ENCODE data around the gene PHLDA2.
A peak's percentile ranks its signal among the peaks of the same experiment; 100 is the strongest.

PHLDA2 gene

DNA sequence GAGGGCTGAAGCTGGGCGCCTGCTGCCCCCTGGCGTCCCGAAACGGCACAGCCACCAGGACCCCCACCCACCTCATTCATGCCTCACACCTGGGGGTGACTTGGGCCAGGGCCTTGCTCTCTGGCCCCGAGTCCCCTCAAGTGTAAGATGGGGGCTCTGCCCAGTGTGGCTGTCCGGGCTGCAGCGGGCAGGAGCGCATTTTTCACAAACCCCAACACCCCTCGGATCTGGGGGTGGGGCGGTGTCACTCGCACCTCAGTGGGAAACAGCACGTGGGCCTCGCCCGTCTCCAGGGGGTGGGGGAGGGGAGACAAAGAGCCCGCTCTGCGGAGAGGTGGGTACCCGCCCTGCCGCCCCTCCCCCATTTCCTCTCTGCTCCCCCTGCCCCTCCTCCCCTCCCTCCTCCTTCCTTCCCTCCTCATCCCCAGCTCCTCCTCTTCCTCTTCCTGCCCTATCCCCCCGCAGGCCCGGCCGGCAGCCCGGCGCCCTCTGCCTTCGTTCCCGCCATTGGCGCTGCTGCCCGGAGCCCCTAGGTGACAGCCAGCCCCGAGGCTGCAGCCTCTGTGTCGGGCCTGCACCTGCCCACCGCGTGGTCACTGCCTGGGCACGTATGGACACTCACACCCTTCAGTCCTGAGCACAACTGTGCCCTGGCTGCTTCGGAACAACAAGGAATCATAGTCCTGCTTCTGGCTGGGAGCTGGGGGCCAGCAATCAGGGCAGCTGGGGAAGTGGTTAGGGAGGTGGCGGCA lies 36.8 kb downstream of the PHLDA2 start:
- DNase-seq = peak; percentile 39

DNA sequence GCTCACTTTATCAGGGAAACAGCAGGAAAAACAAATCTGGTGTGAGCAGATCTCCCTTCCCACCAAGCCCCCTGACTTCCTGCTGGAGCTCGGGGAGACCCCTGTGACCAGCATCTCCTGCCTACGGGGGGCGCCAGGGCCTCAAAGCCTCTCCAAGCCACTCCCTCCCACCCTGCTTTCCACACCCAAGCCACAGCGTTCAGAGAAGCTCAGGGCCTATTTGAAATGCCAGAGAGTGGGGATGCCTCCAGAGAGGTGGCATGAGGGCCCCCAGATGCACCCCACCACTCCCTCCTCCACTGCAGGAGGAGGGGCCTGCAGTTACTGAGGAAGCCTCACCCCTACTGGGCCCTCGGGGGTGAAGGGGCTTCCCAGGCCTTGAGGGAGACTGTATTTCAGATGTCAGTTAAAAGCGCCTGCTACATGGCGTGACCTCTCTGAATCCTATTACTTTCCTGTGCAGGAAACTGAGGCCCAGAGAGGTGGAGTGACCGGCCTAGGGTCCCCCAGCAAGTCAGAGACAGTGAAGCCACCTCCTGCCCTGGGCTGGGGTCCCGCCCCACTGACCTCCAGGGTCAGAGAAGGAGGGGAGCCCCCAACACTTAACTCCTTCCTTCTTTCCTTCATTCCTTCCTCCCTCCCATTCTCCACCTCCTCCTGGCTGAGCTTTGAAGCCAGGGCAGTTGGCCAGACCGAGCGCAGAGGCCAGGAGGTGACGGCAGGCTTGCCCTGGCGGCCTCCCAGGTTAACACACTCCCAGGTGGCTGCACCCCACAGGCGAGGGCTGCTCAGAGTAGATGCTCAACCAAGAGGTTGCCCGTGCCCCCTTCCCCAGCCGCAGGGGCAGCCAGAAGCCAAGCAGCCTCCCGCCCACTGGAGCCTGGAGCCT lies 37.6 kb downstream of the PHLDA2 start:
- peak; percentile 26 for DNase-seq

DNA sequence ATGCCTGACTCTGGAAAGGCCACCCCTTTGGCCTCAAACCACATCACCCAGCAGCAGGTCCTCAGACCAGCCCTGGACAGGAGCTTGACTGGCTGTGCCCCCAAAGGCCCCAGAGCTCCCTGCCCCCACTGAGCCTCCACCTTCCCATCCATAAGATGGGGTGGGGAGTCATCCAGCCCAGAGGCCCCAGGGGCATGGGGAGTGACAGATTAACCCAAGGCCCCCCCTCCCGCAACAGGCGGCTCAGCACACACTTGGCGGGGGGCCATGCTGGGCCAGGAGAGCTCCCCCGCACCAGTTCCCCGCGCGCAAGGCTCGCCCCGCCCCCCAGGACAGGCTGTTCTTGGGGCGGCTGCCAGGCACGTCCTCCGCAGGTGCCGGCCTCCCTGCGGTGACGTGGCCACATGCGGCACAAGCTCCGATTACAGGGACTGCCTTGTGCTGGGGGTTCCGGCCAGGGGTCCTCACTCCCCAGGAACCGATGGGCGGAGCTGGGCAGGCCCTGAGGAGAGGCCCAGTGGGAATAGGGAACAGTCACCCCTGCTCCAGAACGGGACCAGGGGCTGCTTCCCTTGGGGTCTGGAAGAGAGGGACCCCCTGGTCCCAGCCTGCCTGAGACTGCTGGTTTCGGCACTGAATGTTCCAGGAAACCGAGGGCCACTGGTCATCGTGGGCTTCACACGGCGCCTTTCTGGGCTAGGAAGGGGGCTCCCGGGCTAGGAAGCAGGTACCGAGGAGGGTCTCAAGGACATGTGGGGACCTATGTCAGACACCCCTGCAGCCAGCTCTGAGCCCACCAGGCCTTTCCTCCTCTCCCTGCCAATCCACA lies 38.5 kb downstream of the PHLDA2 start:
- DNase-seq = no peak

DNA sequence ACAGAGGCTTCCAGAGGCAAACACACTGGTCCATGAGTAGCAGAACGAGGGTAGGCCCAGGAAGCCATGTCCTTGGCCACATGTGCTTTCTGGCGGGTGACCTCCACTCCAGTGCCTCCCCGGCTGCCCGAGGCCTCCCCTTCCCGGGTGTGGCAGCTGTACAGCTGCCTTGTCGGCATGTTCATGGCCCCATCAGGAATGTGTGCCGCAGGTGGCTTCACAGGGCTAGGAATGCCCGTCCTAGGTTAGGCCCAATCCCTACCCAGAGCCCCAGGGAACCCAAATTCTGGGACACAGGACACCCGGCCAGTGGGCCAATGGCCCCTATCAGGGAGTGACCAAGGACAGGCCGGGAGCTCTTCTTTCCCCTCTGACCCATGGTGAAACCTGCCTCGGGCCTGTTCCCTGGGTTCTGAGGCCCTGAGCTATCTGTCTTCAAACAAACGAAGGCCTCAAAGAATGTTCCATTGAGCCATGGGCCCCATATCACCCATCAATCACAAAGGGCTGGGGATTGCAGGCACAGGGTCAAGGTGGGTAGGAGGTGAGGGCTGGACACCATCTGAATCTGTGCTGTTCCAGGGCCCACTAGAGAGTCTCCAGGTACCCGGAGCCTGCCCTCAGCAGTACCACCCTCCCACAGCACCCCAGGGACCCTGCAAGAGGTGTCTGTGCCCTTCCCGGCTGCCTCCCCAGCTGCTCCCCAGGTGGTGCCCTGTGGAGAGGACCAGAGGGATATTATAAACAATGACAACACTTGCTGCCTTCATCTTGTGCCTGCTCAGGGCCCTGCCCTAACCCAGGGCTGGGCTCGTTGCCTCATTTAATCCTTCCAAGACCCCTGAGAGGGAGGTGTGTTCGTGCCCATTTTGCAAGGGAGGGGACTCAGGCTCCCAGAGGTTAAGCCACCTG lies 39.6 kb downstream of the PHLDA2 start:
- no peak for DNase-seq

DNA sequence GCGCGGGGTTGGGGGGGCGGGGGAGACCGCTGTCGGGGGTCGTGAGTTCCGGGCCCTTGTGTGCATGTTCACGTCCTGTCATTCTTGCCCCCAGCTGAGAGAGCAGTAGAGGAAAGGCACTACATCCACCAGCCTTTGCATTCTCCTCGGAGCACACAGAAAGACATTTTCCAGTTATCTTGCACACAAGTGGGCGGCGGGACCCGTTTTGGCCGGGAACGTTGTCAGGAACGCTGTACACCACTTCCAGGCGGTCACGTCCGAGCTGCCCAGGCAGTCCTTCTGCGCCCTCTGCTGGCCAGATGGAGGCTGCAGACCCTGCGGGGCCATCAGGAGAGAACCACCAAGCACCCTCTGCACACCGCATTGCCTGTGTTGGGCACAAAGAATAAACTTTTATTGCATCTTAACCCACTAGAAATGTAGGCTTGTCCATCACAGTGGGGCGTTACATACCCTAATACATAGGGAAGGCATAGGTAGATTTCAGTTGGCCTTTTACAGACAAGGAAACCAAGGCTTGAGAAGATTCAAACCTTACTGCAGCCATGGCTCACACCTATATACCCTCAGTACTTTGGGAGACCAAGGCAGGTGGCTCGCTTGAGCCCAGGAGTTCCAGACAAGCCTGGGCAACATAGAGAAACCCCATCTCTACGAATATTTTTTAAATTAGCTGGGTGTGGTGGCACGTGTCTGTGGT lies 40.8 kb downstream of the PHLDA2 start:
- DNase-seq = peak; percentile 30

DNA sequence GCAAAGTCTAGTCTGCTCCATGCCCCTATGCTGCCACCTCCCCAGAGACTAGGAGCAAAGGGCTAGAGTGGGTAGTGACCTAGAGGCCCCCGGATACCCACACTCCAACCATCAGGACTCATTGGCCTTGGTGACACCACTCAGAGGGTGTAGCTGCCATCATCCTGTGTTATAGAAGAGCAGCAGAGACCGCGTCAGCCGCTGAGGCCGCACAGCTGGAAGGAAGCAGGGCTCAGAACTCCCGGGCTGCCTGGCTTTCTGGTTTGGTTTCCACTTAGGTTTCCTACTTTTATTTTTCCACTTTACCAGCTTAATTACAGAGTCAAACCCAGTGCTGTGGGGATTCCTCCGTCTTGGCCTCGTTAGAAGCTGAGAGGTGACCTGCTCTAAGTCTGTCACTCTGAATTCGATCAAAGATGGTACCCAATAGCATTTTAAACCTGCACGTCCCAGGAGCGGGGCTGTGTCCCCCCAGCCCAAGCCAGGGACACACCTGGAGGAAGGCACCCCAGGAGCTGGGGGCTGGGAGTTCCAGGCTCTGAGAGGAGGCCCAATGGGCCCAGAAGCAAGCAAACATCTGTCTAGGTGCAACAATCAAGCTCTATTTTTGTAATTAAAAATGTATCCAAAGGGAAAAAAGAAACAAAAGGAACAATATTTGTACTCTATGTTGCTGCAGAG lies 41.6 kb downstream of the PHLDA2 start:
- DNase-seq = no peak

DNA sequence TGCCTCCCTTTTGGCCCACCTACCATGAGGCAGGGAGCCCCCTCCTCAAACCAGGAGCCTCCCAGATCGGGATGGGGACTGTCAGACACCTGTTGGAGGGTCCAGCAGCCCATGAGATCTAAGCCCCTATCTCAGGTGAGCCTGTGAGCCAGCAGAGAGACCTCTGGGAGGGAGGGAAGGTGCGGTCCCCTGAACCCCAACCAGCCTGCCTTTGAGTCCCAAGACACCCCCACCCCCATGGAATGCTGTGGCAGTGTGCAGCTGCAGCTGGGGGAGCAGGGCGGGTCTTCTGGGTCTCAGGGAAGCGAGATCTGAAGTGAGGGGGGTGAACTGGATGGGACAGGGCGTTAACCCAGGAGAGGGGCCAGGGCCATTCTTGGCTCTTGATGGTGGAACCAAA lies 42.3 kb downstream of the PHLDA2 start:
- no peak for DNase-seq

DNA sequence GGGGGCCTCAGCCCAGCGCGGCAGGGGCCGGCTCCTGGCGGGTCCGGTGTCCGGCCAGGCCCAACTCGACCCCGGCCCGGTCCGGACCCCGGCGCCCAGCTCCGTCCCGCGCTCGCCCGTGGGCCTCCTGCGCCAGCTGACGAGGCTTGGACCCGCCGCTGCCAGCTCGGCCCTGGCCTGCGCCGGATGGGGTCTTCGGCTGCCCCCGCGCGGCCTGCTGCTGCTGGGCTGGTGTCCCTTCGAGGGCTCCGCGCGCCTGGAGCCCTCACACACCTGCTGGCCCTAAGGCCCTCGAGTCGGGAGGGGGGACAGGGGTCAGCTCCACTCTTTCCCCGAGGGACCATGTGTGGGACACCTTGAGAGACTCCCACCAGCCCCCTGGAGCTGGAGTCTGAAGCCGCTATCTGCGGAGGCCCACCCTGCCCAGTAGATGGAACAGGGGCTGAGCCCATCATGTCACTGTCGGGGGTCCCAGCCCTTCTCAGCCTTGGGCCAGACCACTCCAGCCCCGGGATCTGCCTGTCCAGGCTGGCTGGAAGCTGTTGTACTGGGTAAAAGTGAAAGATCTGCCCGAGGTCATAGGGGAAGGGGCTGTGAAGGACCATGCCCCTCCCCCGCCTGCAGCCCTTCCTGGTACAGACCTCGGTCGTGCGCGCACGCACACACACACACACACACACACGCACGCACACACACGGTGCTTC lies 42.9 kb downstream of the PHLDA2 start:
- DNase-seq = no peak

DNA sequence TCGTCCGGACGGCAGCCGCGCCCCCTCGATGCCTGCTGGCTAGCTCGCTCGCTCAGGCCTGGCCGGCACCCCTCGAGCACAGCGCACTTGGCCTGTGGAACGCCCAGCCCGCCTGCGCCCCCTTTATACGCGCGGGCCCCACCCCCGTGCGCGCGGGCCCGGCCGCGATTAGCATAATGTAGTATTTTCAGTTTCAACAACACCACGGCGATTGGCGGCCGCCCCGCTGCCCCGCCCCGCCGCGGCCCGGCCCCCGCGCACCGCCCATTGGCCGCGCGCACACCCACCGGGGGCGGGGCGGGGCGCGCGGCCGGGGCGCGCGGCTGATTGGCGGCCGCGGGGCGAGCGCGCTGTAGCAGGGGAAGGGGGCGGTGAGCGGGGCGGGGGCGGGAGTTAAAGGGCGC lies 43.5 kb downstream of the PHLDA2 start, which contains the start of gene CDKN1C:
TSS of gene CDKN1C (minus strand) at position 98 of the 404 bp plus-strand sequence. CDS start 319 bp downstream, outside the sequence.
- DNase-seq = peak; percentile 43

DNA sequence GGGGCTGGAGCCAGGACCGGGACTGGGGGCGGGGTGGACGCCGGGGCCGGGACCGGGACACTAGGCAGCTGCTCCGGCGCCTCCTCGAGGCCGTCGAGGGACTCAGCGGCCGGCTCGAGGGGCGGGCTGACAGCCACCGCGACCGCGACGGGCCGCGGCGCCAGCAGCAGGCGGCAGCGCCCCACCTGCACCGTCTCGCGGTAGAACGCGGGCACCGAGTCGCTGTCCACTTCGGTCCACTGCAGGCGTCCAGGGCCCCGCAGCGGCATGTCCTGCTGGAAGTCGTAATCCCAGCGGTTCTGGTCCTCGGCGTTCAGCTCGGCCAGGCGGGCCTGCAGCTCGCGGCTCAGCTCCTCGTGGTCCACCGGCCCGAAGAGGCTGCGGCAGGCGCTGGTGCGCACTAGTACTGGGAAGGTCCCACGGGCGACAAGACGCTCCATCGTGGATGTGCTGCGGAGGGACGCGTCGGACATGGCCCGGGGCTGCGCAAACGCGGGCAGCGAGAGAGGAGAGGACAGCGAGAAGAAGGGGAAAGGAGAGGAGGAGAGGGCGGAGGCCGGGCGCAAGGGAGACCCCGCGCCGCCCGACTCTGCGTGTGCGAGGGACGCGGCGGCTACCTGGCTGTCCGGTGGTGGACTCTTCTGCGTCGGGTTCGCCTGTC lies 44.1 kb downstream of the PHLDA2 start:
- peak; percentile 3 for DNase-seq

DNA sequence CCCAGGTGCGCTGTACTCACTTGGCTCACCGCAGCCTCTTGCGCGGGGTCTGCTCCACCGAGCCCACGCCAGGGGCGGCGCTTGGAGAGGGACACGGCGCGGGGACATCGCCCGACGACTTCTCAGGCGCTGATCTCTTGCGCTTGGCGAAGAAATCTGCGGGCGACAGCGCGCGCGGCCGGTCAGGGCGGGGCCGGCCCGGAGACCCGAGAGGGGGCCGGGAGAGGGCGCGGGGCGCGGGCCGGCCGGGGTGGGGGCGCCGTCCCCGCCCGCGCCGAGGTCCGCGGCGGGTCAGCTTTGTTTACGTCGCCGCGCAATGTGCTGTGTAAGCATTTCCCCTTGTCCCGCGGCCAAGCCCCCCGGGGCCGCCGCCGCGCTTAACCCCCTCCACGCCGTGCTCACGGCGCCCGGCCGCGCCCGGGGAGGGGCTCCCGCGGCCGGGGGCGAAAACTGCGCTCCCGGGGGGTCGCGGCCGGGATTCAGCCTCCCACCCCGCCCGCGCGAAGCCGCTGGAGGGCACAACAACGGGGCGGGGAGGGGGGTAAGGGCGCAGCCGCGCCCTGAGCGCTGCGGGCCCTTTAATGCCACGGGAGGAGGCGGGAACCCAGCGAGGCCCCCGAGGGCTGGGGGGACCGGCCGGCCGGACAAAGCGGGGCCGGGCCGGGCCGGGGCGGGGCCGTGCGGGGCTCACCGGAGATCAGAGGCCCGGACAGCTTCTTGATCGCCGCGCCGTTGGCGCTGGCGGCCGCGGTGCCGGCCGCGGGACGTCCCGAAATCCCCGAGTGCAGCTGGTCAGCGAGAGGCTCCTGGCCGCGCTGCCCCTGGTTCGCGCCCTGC lies 45.0 kb downstream of the PHLDA2 start:
- no peak for DNase-seq

DNA sequence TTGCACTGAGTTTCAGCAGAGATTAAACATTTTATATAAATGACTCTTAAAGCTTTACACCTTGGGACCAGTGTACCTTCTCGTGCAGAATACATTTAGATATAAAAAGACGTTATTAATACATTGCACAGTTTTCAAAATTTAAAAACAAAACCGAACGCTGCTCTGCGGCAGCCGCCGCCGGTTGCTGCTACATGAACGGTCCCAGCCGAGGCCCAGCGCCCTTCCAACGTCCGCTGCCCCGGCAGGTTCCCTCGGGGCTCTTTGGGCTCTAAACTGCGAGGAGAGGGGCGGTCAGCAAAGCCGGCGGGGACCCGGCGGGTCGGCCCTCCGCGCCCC lies 45.6 kb downstream of the PHLDA2 start:
- no peak for DNase-seq

DNA sequence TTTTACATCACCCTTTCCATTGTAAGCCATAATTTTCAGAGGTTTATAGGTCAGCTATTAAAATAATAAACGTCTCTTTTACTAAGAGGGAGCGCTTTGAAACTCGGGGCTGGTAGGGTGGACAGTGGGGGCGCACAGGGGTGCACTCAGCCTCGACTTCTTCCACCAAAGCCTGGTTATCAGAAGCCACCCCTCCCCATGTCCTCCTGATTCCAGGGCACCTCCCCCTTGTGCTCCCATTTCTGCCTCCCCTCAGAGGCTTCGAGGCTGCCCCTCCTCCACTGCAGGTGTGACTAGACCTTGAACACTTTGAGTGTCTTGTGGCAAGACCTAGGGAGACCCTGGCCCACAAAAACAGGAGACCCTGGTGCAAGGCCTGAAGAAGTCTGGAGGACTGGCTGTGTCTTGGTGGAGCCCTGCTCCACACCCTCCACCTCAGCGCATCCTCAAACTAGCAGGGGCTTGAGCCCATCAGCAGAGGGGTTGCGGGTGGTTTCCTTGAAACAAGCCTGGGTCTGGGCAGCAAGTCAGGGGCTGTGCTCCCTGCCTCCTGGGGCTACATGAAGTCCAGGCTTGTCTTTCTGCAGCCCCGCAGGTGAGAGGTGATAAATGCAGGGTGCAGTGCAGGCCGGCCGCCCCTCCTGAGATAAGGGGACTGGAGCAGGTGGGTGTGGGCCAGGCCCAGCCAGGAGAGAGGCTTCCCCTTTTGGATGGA lies 46.7 kb downstream of the PHLDA2 start:
- no peak for DNase-seq

DNA sequence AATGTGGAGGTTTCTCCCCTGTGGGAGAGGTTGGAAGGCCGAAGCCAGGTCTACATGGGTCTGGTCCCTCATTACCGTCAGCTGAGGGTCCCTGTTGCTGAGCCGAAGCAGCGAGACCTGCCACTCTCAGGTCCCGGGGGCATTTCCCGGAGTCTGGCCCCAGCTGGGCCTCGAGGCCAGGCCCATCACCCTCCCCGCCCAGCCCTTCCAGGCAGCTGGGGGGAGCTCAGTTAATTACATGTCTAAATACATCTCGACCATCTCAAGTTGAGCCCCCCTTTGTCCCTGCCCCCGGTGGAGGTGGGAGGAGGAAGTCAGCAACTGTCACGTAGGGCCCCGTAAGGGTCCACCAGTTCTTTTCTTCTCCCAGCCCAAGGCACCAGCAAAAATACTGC lies 47.2 kb downstream of the PHLDA2 start:
- DNase-seq = no peak

DNA sequence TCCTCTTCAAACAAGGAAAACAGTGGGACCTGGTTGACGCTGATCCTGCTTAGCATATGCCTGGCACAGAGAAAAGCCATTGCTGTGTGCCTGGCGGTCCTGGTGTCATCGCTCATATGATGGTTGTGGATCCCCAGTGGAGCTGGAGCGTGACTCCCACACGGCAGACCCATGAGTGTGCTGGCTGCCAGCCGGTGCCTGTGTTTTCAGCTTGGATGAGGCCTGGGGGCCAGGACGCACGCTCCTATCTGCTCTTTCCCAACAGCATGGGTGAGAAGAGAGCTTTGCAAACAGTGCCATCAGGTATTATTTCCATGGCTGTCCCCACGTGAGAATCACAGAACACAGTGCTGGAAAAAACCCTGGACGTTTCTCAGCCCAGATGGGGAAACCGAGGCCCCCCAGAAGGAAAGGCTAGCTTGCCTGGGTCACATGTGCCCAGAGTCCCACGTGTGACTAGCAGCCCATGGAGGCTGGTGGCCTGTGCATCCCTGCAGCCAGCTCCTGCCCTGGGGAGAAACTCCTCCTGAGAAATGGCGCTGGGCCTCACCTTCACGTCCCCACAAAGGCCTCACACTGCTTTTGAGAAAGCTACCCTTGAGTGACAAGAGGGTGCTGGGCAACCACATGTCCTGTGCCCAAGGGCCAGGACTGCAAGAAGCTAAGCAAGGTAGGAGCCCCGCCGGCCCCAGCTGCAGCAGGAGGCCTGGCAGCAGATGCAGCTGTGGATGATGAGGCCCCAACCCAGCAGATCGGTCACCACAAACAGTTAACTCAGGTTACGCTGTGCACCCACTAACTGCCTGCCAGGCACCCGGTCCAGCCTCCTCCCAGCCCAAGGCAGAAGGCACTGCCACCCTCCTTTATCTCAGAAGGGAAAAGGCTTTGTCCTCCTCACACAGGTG lies 47.9 kb downstream of the PHLDA2 start:
- no peak for DNase-seq

DNA sequence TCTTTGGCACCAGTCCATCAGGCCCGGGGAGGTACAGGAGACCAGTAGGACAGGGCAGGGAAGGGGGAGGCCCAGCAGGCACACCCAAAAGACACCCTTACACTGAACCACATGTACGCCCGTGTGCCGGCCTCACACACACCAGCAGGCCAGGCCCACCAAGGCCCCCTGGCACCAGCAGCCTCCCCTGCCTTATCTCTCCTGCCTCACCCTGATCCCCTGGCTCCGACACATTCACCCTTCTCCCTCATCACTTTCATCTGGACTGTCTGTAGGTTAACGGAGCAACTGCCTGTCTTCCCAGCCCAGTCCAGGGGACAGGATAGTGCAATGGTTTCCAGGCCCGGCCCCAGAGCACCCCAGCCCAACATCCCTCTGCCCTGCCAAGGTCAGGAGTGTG lies 48.6 kb downstream of the PHLDA2 start:
- DNase-seq = no peak

DNA sequence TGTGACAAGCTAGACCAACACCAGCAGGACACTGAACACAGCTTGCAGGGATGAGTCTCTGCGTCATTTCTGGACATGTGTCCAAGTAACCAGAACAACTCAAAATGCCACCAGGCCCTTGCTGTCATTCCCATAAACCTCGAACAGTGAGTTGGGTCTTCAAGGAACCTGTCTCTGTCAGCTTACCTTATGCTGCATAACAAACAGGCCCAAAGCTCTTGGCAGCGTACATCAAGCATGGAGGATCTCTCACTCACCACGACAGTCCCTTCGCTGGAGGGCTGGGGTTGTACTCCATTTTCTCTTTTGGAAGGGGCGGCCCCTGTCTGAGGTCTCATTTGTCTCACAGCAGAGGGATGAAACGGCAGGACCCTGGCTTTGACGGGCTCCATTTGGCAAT lies 50.4 kb downstream of the PHLDA2 start:
- no peak for DNase-seq

All from NCI-H1694 treated with DMSO at 0.1 percent for 48 hours (cell line).